GM20000 (cell line): ENCODE data around the gene MRPL53.

Experiments used
- DNase-seq: peaks from one replicate; pipeline ENCODE4 v3.0.0; 2012; ENCODE audit warnings: low spot score
- TF ChIP-seq, protein P1 (sequence below): IDR thresholded peaks from 2 replicates; pipeline ENCODE4 v1.5.1; 2012; ENCODE audit warnings: mild to moderate bottlenecking, control low read depth; ENCODE audit errors: extremely low read depth, missing control alignments

MRPL53 gene

DNA sequence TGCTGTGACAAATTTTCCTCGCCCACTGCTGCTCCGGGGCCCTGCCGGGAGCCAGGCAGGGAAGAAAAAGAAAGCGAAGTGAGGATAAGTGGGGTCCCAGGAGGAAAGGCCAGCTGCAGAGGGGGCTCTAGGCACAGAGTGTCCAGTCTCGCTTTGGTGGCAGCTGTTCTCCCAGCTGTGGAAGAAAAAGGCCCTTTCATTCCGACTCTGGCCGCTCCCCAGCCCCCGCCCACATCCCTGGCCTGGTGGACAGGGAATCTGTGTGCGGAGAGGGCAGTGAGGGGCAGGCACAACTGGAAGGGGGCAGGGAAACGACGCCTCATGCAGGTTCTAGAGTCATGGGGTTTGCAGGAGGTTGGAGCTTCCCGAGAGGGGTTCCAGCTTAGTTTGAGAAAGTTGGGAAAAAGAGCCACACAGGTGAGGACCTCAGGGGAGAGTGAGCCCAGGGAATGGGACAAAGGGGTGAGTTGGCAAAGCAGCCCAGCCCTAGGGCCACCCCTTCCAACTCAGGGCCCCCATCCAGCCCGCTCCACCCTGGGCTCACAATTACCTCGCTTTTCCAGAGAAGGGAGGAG lies 32.6 kb downstream of the MRPL53 start:
- TF ChIP-seq, protein P1, sequence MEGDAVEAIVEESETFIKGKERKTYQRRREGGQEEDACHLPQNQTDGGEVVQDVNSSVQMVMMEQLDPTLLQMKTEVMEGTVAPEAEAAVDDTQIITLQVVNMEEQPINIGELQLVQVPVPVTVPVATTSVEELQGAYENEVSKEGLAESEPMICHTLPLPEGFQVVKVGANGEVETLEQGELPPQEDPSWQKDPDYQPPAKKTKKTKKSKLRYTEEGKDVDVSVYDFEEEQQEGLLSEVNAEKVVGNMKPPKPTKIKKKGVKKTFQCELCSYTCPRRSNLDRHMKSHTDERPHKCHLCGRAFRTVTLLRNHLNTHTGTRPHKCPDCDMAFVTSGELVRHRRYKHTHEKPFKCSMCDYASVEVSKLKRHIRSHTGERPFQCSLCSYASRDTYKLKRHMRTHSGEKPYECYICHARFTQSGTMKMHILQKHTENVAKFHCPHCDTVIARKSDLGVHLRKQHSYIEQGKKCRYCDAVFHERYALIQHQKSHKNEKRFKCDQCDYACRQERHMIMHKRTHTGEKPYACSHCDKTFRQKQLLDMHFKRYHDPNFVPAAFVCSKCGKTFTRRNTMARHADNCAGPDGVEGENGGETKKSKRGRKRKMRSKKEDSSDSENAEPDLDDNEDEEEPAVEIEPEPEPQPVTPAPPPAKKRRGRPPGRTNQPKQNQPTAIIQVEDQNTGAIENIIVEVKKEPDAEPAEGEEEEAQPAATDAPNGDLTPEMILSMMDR = no peak
- no peak for DNase-seq

DNA sequence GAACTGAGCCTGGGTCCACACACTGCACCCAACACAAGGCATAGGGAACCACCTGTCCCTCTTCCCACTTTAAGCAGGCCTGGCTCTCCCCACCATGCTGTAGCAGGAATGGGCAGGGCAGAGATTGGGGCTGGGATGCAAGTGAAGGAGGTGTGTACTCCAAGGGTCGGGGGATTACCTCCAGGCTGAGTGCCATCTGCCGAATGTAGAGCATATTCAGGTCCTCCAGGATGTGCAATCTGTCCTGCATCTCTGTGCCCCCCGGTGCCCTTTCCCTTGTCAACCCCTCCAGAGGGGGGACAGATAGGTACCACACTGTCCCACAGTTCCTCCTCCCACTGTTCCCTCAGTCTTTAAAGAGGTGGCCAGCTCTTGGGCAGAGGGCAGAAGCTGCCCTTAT lies 33.1 kb downstream of the MRPL53 start:
- TF ChIP-seq, protein P1 = no peak
- no peak for DNase-seq

GRCh38 chr2:74438248-74438647 lies 34.2 kb downstream of the MRPL53 start:
- TF ChIP-seq, protein P1 = no peak
- no peak for DNase-seq

GRCh38 chr2:74436848-74437695 lies 35.4 kb downstream of the MRPL53 start:
- DNase-seq = no peak

GRCh38 chr2:74436111-74436805 lies 36.2 kb downstream of the MRPL53 start:
- no peak for DNase-seq
- TF ChIP-seq, protein P1 = no peak

More at GRCh38 chr2:74436848-74437695, 35.4 kb downstream of the MRPL53 start:
- TF ChIP-seq, protein P1 = no peak

DNA sequence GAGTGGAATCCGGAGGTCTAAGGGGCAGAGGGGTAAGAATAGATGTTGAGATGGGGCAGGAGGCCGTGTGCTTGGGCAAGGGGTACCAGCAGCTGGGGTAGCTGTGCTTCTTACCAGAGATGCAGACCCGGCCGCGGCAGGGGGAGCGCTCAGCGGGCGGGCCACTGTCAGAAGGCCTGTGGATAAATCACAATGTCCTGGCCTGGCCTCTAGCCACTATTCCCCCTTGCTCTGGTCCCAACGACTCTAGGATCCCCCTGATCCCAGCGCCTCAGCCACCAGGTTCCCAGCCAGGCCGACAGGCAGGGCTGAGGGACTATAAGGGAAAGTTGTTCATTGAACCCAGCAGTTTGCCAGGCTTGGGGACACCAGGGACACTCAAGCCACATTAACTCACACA lies 42.0 kb downstream of the MRPL53 start:
- TF ChIP-seq, protein P1 = no peak
- DNase-seq = no peak
